Testis (tissue), 2 donors: ENCODE measurements around the gene SSTR5.

Experiments used
- POLR2A ChIP-seq: fragments of 450-650 bp; IDR thresholded peaks from one replicate; pipeline ENCODE4 v1.6.1; 2017; ENCODE audit warnings: antibody characterized with exemption, mild to moderate bottlenecking, moderate library complexity
- TF ChIP-seq, protein P1 (sequence below), 3 experiments: fragments of 450-650 bp in 2 of 3; fragments of 200-600 bp in 1 of 3; sonication (generic) in 1 of 3; IDR thresholded peaks; one replicate each; pipeline ENCODE4 v1.5.1; 2016 to 2019; ENCODE audit warnings: antibody characterized with exemption in 3 of 3, mild to moderate bottlenecking in 2 of 3, moderate library complexity in 1 of 3

GRCh38 chr16:1117176-1117900 lies 44.8 kb downstream of the SSTR5 start:
- TF ChIP-seq, protein P1, sequence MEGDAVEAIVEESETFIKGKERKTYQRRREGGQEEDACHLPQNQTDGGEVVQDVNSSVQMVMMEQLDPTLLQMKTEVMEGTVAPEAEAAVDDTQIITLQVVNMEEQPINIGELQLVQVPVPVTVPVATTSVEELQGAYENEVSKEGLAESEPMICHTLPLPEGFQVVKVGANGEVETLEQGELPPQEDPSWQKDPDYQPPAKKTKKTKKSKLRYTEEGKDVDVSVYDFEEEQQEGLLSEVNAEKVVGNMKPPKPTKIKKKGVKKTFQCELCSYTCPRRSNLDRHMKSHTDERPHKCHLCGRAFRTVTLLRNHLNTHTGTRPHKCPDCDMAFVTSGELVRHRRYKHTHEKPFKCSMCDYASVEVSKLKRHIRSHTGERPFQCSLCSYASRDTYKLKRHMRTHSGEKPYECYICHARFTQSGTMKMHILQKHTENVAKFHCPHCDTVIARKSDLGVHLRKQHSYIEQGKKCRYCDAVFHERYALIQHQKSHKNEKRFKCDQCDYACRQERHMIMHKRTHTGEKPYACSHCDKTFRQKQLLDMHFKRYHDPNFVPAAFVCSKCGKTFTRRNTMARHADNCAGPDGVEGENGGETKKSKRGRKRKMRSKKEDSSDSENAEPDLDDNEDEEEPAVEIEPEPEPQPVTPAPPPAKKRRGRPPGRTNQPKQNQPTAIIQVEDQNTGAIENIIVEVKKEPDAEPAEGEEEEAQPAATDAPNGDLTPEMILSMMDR (IDR thresholded peaks at IDR 0.05) = no peak
- TF ChIP-seq POLR2A = no peak
